OCI-LY3 (cell line): ENCODE measurements around the gene METTL24.

Experiments
- EZH2phosphoT487 ChIP-seq: fragments of 200-600 bp; shearing (Covaris generic); IDR thresholded peaks from 2 replicates; pipeline ENCODE4 v1.6.1; 2018; ENCODE audit warnings: antibody characterized with exemption, mixed run types, low read depth
- TF ChIP-seq, protein P1 (sequence below): fragments of 200-600, 300-600 bp; sonication (generic); IDR thresholded peaks from 2 replicates; pipeline ENCODE4 v1.5.1; 2014; ENCODE audit warnings: antibody characterized with exemption, low read length, low read depth

DNA sequence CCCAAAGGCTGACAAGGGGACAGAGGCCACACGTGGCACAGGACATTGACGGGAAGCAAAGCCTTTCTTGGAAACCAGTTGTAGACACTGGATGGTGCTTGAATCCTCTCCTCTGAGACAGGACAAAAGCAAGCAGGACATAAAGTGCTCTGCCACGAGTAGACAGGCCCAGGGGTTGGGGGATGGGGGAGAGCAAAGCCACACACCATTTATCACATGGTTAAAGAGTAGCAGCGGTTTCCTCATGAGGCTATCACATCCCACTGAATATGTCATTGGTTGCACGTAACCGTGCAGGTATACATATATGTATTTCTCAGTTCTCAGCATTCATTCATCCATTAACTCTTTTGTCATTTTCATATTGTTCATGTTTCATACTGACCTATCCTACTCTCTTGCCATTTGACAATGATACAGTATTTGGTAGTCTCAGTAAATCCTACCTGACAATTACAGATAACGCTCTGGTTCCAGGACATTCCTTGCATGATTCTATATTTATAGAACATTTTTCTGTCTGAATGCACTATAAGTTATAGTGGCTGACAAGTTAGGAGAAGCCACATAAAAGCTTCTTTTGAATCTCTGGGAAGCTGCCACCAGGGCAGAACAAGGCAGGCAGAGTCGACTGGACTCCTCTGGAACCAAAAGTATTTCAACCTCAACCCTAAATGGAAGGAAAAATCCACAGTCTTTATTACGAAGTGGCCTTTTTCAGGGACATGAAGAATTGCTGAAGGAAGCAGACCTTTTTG is 23.5 kb downstream of the METTL24 start:
- TF ChIP-seq, protein P1, sequence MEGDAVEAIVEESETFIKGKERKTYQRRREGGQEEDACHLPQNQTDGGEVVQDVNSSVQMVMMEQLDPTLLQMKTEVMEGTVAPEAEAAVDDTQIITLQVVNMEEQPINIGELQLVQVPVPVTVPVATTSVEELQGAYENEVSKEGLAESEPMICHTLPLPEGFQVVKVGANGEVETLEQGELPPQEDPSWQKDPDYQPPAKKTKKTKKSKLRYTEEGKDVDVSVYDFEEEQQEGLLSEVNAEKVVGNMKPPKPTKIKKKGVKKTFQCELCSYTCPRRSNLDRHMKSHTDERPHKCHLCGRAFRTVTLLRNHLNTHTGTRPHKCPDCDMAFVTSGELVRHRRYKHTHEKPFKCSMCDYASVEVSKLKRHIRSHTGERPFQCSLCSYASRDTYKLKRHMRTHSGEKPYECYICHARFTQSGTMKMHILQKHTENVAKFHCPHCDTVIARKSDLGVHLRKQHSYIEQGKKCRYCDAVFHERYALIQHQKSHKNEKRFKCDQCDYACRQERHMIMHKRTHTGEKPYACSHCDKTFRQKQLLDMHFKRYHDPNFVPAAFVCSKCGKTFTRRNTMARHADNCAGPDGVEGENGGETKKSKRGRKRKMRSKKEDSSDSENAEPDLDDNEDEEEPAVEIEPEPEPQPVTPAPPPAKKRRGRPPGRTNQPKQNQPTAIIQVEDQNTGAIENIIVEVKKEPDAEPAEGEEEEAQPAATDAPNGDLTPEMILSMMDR, result no peak
- TF ChIP-seq EZH2phosphoT487, result no peak
